HG02840 (cell line): ENCODE data around the gene CALU.

Experiments used
- ATAC-seq: cut with Tn5 transposase; IDR thresholded peaks from one replicate; pipeline ENCODE4 v1.9.1; 2021; ENCODE audit warnings: mild to moderate bottlenecking, moderate library complexity, moderate number of reproducible peaks; ENCODE audit not compliant: unreplicated experiment, low FRiP score

CALU gene

GRCh38 chr7:128744366-128744905 lies 5.3 kb downstream of the CALU start:
- no peak for ATAC-seq

- no peak for ATAC-seq
These were observed 6.5 kb downstream of the CALU start for GRCh38 chr7:128745706-128746105.

- no peak for ATAC-seq
These were observed 8.3 kb downstream of the CALU start for GRCh38 chr7:128747327-128748079.

- no peak for ATAC-seq
These were observed 13.1 kb downstream of the CALU start for GRCh38 chr7:128752251-128752650.

GRCh38 chr7:128755075-128755818 lies 16.1 kb downstream of the CALU start:
- no peak for ATAC-seq

GRCh38 chr7:128755819-128756476 lies 16.8 kb downstream of the CALU start:
- no peak for ATAC-seq

GRCh38 chr7:128757203-128757602 lies 18.0 kb downstream of the CALU start:
- no peak for ATAC-seq

GRCh38 chr7:128758553-128758952 lies 19.4 kb downstream of the CALU start:
- ATAC-seq = no peak

GRCh38 chr7:128759242-128759641 lies 20.1 kb downstream of the CALU start:
- ATAC-seq = no peak

GRCh38 chr7:128763541-128763940 lies 24.4 kb downstream of the CALU start:
- no peak for ATAC-seq

GRCh38 chr7:128767475-128768110 lies 28.4 kb downstream of the CALU start:
- no peak for ATAC-seq

GRCh38 chr7:128770233-128770632 lies 31.1 kb downstream of the CALU start:
- ATAC-seq = no peak

- no peak for ATAC-seq
These were observed 34.4 kb downstream of the CALU start for GRCh38 chr7:128773604-128774003.

GRCh38 chr7:128774029-128774689 lies 35.0 kb downstream of the CALU start:
- no peak for ATAC-seq

GRCh38 chr7:128774921-128775320 lies 35.8 kb downstream of the CALU start:
- ATAC-seq = no peak

- no peak for ATAC-seq
These were observed 36.8 kb downstream of the CALU start, which contains the start of gene OPN1SW for GRCh38 chr7:128775744-128776474. OPN1SW (minus strand) TSS chr7:128775794; CDS start chr7:128775781, 13 bp downstream.

GRCh38 chr7:128777156-128778123 lies 38.3 kb downstream of the CALU start:
- ATAC-seq = no peak

GRCh38 chr7:128778946-128779345 lies 39.8 kb downstream of the CALU start:
- ATAC-seq = no peak
